Measurements from ENCODE around the gene RNASEH2B.

DNA sequence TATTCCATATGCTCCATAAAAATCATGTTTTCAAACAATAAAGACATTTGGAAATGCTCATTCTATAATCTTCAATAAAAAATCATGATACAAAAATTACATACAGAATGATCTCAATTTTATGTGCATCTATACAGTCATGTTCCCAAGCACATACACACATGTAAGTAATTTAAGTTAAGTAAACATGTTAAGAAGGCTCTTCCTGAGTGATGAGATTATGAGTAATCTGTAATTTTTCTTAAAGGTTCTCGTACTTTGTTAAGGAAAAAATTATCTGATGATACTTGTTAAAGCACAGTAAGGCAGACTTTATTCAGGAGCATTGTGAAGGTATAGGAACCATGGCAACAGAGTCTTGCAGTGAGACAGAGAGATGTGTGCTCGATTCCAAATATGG lies 36.1 kb upstream of the RNASEH2B start:
- TF ChIP-seq, protein P1, sequence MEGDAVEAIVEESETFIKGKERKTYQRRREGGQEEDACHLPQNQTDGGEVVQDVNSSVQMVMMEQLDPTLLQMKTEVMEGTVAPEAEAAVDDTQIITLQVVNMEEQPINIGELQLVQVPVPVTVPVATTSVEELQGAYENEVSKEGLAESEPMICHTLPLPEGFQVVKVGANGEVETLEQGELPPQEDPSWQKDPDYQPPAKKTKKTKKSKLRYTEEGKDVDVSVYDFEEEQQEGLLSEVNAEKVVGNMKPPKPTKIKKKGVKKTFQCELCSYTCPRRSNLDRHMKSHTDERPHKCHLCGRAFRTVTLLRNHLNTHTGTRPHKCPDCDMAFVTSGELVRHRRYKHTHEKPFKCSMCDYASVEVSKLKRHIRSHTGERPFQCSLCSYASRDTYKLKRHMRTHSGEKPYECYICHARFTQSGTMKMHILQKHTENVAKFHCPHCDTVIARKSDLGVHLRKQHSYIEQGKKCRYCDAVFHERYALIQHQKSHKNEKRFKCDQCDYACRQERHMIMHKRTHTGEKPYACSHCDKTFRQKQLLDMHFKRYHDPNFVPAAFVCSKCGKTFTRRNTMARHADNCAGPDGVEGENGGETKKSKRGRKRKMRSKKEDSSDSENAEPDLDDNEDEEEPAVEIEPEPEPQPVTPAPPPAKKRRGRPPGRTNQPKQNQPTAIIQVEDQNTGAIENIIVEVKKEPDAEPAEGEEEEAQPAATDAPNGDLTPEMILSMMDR (IDR thresholded peaks at IDR 0.05; ENCODE audit: insufficient read depth, low read length) = no peak
- TF ChIP-seq, protein P2, sequence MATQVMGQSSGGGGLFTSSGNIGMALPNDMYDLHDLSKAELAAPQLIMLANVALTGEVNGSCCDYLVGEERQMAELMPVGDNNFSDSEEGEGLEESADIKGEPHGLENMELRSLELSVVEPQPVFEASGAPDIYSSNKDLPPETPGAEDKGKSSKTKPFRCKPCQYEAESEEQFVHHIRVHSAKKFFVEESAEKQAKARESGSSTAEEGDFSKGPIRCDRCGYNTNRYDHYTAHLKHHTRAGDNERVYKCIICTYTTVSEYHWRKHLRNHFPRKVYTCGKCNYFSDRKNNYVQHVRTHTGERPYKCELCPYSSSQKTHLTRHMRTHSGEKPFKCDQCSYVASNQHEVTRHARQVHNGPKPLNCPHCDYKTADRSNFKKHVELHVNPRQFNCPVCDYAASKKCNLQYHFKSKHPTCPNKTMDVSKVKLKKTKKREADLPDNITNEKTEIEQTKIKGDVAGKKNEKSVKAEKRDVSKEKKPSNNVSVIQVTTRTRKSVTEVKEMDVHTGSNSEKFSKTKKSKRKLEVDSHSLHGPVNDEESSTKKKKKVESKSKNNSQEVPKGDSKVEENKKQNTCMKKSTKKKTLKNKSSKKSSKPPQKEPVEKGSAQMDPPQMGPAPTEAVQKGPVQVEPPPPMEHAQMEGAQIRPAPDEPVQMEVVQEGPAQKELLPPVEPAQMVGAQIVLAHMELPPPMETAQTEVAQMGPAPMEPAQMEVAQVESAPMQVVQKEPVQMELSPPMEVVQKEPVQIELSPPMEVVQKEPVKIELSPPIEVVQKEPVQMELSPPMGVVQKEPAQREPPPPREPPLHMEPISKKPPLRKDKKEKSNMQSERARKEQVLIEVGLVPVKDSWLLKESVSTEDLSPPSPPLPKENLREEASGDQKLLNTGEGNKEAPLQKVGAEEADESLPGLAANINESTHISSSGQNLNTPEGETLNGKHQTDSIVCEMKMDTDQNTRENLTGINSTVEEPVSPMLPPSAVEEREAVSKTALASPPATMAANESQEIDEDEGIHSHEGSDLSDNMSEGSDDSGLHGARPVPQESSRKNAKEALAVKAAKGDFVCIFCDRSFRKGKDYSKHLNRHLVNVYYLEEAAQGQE (IDR thresholded peaks at IDR 0.05; ENCODE audit: insufficient replicate concordance, low read depth) = no peak

All from HL-60 (cell line).